H9 (cell line): ENCODE data around the gene GNLY. TPM values are rescaled to one million over a fixed set of nuclear protein-coding genes. Genes with fewer than 3 reads are reported as not detected.

Source experiments
- DNase-seq: peaks from one replicate; pipeline ENCODE4 v3.0.0-alpha.2; 2017
- H2AFZ ChIP-seq: one replicate; pipeline ENCODE4 v1.6.1; 2013; ENCODE audit warnings: mild to moderate bottlenecking, low read length, control low read depth, moderate library complexity
- H2AK5ac ChIP-seq: 2 replicates; pipeline ENCODE4 v1.6.1; 2013; ENCODE audit warnings: low read length, control low read depth, mixed read lengths; ENCODE audit not compliant: insufficient read length
- H2BK120ac ChIP-seq: one replicate; pipeline ENCODE4 v1.6.1; 2013; ENCODE audit warnings: low read depth, mild to moderate bottlenecking, low read length, control low read depth, inconsistent platforms; ENCODE audit not compliant: poor library complexity, severe bottlenecking
- H2BK12ac ChIP-seq: 2 replicates; pipeline ENCODE4 v1.6.1; 2013; ENCODE audit warnings: low read length, control low read depth, mixed read lengths, low read depth; ENCODE audit not compliant: insufficient read length
- H2BK15ac ChIP-seq: 2 replicates; pipeline ENCODE4 v1.6.1; 2013; ENCODE audit warnings: low read depth, low read length, control low read depth
- H2BK20ac ChIP-seq: one replicate; pipeline ENCODE4 v1.6.1; 2013; ENCODE audit warnings: low read depth, mild to moderate bottlenecking, low read length, control low read depth, inconsistent platforms; ENCODE audit not compliant: poor library complexity, severe bottlenecking
- H2BK5ac ChIP-seq: 2 replicates; pipeline ENCODE4 v1.6.1; 2013; ENCODE audit warnings: low read length, control low read depth, mixed read lengths; ENCODE audit not compliant: insufficient read length
- H3K14ac ChIP-seq: 2 replicates; pipeline ENCODE4 v1.6.1; 2013; ENCODE audit warnings: low read length, control low read depth; ENCODE audit not compliant: insufficient read depth
- H3K18ac ChIP-seq: 2 replicates; pipeline ENCODE4 v1.6.1; 2013; ENCODE audit warnings: low read depth, mild to moderate bottlenecking, mixed read lengths, low read length, control low read depth; ENCODE audit not compliant: insufficient read length
- H3K23ac ChIP-seq: 2 replicates; pipeline ENCODE4 v1.6.1; 2013; ENCODE audit warnings: low read length, control low read depth, mixed read lengths, low read depth; ENCODE audit not compliant: insufficient read length
- H3K23me2 ChIP-seq: 2 replicates; pipeline ENCODE4 v1.6.1; 2013; ENCODE audit warnings: low read depth, mild to moderate bottlenecking, mixed read lengths, low read length, control low read depth; ENCODE audit not compliant: insufficient read length, poor library complexity, severe bottlenecking
- H3K27ac ChIP-seq: 2 replicates; pipeline ENCODE4 v1.5.1; 2013; ENCODE audit warnings: low read length, control low read depth, mixed read lengths, low read depth; ENCODE audit not compliant: insufficient read length
- H3K27me3 ChIP-seq: 2 replicates; pipeline ENCODE4 v1.6.1; 2013; ENCODE audit warnings: low read length, control low read depth, inconsistent platforms; ENCODE audit not compliant: insufficient read depth
- H3K4ac ChIP-seq: 2 replicates; pipeline ENCODE4 v1.6.1; 2013; ENCODE audit warnings: low read depth, mild to moderate bottlenecking, control low read depth, inconsistent platforms, low read length, moderate library complexity
- H3K4me1 ChIP-seq: 2 replicates; pipeline ENCODE4 v1.6.1; 2013; ENCODE audit warnings: low read length, control low read depth, inconsistent platforms; ENCODE audit not compliant: insufficient read depth
- H3K4me2 ChIP-seq: 2 replicates; pipeline ENCODE4 v1.6.1; 2013; ENCODE audit warnings: low read length, control low read depth, mixed read lengths; ENCODE audit not compliant: insufficient read length, insufficient read depth
- H3K56ac ChIP-seq: 2 replicates; pipeline ENCODE4 v1.6.1; 2013; ENCODE audit warnings: low read depth, mild to moderate bottlenecking, mixed read lengths, low read length, control low read depth; ENCODE audit not compliant: insufficient read length
- H3K79me1 ChIP-seq: 2 replicates; pipeline ENCODE4 v1.6.1; 2013; ENCODE audit warnings: low read depth, mild to moderate bottlenecking, moderate library complexity, low read length, control low read depth, inconsistent platforms; ENCODE audit not compliant: insufficient read depth, poor library complexity, severe bottlenecking
- H3K79me2 ChIP-seq: 2 replicates; pipeline ENCODE4 v1.6.1; 2013; ENCODE audit warnings: low read length, control low read depth, inconsistent platforms; ENCODE audit not compliant: insufficient read depth
- H3K9ac ChIP-seq: 2 replicates; pipeline ENCODE4 v1.6.1; 2013; ENCODE audit warnings: low read length, control low read depth, mixed read lengths; ENCODE audit not compliant: insufficient read length; ENCODE audit errors: extremely low read depth
- H3K9me3 ChIP-seq: one replicate; pipeline ENCODE4 v1.6.1; 2013; ENCODE audit warnings: low read depth, low read length, inconsistent platforms; ENCODE audit not compliant: control insufficient read depth
- H3T11ph ChIP-seq: one replicate; pipeline ENCODE4 v1.6.1; 2013; ENCODE audit warnings: mild to moderate bottlenecking, low read length, control low read depth, inconsistent platforms
- H4K20me1 ChIP-seq: one replicate; pipeline ENCODE4 v1.6.1; 2013; ENCODE audit not compliant: control insufficient read depth, insufficient read length, insufficient read depth
- H4K5ac ChIP-seq: 2 replicates; pipeline ENCODE4 v1.6.1; 2013; ENCODE audit warnings: low read depth, mild to moderate bottlenecking, mixed read lengths, low read length, control low read depth; ENCODE audit not compliant: insufficient read length
- H4K8ac ChIP-seq: replicated peaks from 2 replicates; pipeline ENCODE4 v1.6.1; 2013; ENCODE audit warnings: low read length, control low read depth, mixed read lengths, low read depth; ENCODE audit not compliant: insufficient read length
- H4K91ac ChIP-seq: 2 replicates; pipeline ENCODE4 v1.6.1; 2013; ENCODE audit warnings: low read depth, mild to moderate bottlenecking, moderate library complexity, mixed read lengths, low read length, control low read depth; ENCODE audit not compliant: insufficient read length
- H3K27ac Mint-ChIP-seq, 3 experiments: 2 replicates in 2 of 3; 3 replicates in 1 of 3; pipeline ENCODE4 v1.8.0; 2020 to 2021; ENCODE audit warnings: mixed read lengths in 3 of 3, mild to moderate bottlenecking in 1 of 3, moderate library complexity in 1 of 3
- H3K27me3 Mint-ChIP-seq: 2 replicates; pipeline ENCODE4 v1.8.0; 2021; ENCODE audit warnings: low read depth, mild to moderate bottlenecking, moderate library complexity, mixed read lengths
- H3K36me3 Mint-ChIP-seq, 3 experiments: 2 replicates in 2 of 3; 3 replicates in 1 of 3; pipeline ENCODE4 v1.8.0; 2020 to 2021; ENCODE audit warnings: low read depth in 3 of 3, mixed read lengths in 3 of 3; ENCODE audit not compliant: insufficient read depth in 1 of 3
- H3K4me1 Mint-ChIP-seq, 2 experiments: 2 replicates each; pipeline ENCODE4 v1.8.0; 2020; ENCODE audit warnings: mixed read lengths in 2 of 2
- H3K4me3 Mint-ChIP-seq, 2 experiments: 2 replicates in 1 of 2; 3 replicates in 1 of 2; pipeline ENCODE4 v1.8.0; 2020 to 2021; ENCODE audit warnings: mild to moderate bottlenecking in 2 of 2, mixed read lengths in 2 of 2, moderate library complexity in 1 of 2
- H3K9me3 Mint-ChIP-seq, 2 experiments: 2 replicates in 1 of 2; 3 replicates in 1 of 2; pipeline ENCODE4 v1.8.0; 2020; ENCODE audit warnings: mild to moderate bottlenecking in 2 of 2, mixed read lengths in 2 of 2, moderate library complexity in 1 of 2
- WGBS: extraction: QIAGEN DNeasy Blood & Tissue Kit; methylation state at CpG from one replicate; pipeline ENCODE4 v1.1.7; 2013; ENCODE audit warnings: missing lambda C conversion rate, low lambda C conversion rate, mixed read lengths; ENCODE audit not compliant: insufficient read length; ENCODE audit errors: extremely low coverage; 5-methylcytosine and 5-hydroxymethylcytosine counted together
- total RNA-seq: library from RNA; stranded (reverse); gene quantifications from 2 replicates; pipeline ENCODE4 v1.2.1, GENCODE V29; 2021
- TF ChIP-seq, protein P1 (sequence below): fragments of 200-600 bp; sonication (generic); conservative IDR thresholded peaks from 3 replicates; pipeline ENCODE4 v1.8.0; 2021; ENCODE audit warnings: antibody characterized with exemption, mild to moderate bottlenecking

GNLY gene
- total RNA-seq, 1 experiment from 2014 or later, result not detected

DNA sequence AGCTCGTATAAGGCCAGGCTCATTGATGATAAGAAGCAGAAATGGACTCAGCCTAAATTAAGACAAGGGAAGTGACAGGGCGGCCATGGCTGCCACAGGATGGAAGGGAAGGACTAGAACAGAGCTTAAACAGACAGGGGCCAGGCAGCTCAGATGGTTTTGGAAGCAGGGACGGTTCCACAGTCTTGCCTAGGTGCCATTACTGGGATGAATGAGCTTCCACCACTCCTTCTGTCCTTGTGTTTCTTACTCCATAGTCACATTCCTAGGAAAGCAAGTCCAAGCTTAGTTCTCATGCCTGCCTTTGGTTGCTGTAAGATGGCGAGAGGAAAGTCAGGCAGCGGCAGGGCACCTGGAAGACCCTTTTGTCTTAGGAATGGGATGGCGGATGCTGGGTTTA lies 11.9 kb downstream of the GNLY start:
- no peak overlapping the region for H2BK12ac ChIP-seq
- no peak overlapping the region for H4K8ac ChIP-seq
- no peak overlapping the region for H3K14ac ChIP-seq
- H4K5ac ChIP-seq, result no peak overlapping the region
- Mint-ChIP-seq H3K4me1 (peaks cover 19 to 23% of the 10 kb centered on the region in 2 experiments), H3K9me3 (no peaks in the 10 kb centered on the region; a peak in 1 of 5 replicates), H3K4me3 (no peak overlapping the region), H3K27ac (no peak overlapping the region), H3K36me3 (no peaks in the 10 kb centered on the region), H3K27me3 (peaks cover 18% of the 10 kb centered on the region)
- no peaks in the 10 kb centered on the region for H3K79me2 ChIP-seq
- no peak overlapping the region for H2BK15ac ChIP-seq
- no peaks in the 10 kb centered on the region; the same call in 1 of the 2 replicates for H3K4me1 ChIP-seq
- WGBS, result no CpG with 5 or more reads among the region's 6 CpGs
- H3K23me2 ChIP-seq, result no peaks in the 10 kb centered on the region
- DNase-seq, result no peak
- H3K4ac ChIP-seq, result no peak overlapping the region
- no peak overlapping the region for H2AK5ac ChIP-seq
- no peak overlapping the region for H2AFZ ChIP-seq
- no peak overlapping the region for H3K56ac ChIP-seq
- H3K9ac ChIP-seq, result no peak overlapping the region
- peaks cover 3% of the 10 kb centered on the region; the same call in 1 of the 2 replicates for H3K27me3 ChIP-seq
- H2BK5ac ChIP-seq, result no peak overlapping the region
- H3K4me2 ChIP-seq, result no peak overlapping the region
- H2BK20ac ChIP-seq, result no peak overlapping the region
- no peak overlapping the region for H4K91ac ChIP-seq
- no peak overlapping the region for H3T11ph ChIP-seq
- TF ChIP-seq, protein P1, sequence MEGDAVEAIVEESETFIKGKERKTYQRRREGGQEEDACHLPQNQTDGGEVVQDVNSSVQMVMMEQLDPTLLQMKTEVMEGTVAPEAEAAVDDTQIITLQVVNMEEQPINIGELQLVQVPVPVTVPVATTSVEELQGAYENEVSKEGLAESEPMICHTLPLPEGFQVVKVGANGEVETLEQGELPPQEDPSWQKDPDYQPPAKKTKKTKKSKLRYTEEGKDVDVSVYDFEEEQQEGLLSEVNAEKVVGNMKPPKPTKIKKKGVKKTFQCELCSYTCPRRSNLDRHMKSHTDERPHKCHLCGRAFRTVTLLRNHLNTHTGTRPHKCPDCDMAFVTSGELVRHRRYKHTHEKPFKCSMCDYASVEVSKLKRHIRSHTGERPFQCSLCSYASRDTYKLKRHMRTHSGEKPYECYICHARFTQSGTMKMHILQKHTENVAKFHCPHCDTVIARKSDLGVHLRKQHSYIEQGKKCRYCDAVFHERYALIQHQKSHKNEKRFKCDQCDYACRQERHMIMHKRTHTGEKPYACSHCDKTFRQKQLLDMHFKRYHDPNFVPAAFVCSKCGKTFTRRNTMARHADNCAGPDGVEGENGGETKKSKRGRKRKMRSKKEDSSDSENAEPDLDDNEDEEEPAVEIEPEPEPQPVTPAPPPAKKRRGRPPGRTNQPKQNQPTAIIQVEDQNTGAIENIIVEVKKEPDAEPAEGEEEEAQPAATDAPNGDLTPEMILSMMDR, result no peak
- no peak overlapping the region for H3K18ac ChIP-seq
- no peaks in the 10 kb centered on the region for H3K9me3 ChIP-seq
- no peaks in the 10 kb centered on the region for H4K20me1 ChIP-seq
- H3K79me1 ChIP-seq, result no peaks in the 10 kb centered on the region
- H3K23ac ChIP-seq, result no peak overlapping the region
- no peak overlapping the region for H2BK120ac ChIP-seq
- H3K27ac ChIP-seq, result no peak overlapping the region
